Omental fat pad (tissue), 4 donors: ENCODE measurements around the gene TCF4. TPM values are rescaled to one million over a fixed set of nuclear protein-coding genes. Genes with fewer than 3 reads are reported as not detected.

ENCODE experiments used
- ATAC-seq: fragments of 150-250 bp; one replicate; pipeline ENCODE4 v1.9.1; 2016; ENCODE audit warnings: mild to moderate bottlenecking, moderate library complexity; ENCODE audit not compliant: low FRiP score
- DNase-seq: peaks from one replicate; pipeline ENCODE4 v3.0.0-alpha.2; 2019; ENCODE audit warnings: low spot score
- total RNA-seq, 4 donors: library from RNA; depleted of rRNA; stranded (reverse); fragments of >200 nt; gene quantifications; one replicate each; pipeline ENCODE4 v1.1.0, GENCODE V29; 2016
- TF ChIP-seq, protein P1 (sequence below), 3 donors: fragments of 450-650 bp; IDR thresholded peaks; one replicate each; pipeline ENCODE4 v1.5.1; 2016 to 2017; ENCODE audit warnings: antibody characterized with exemption in 3 of 3, mild to moderate bottlenecking in 3 of 3, moderate library complexity in 2 of 3

The TCF4 gene
- total RNA-seq, 4 donors from 2014 or later: 113 to 381 (median 141) TPM

DNA sequence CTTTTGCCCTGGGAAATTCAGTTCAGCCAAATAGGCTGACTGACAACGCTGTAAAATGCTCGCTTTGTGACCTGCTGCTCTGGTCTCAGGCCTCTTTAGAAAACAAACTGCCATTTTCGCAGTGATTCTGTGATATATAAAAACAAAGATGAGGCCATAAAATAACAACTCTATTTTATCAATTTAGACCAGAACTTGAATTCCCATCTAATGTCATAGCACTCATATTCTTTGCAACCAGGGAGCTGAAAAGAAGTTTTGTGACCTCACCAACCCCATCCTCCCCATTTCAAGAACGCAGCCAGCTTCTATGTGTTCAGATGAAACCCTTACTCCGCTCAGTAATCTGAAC lies 40.3 kb downstream of the TCF4 start:
- ATAC-seq (no peak), DNase-seq (no peak)
- TF ChIP-seq, protein P1, sequence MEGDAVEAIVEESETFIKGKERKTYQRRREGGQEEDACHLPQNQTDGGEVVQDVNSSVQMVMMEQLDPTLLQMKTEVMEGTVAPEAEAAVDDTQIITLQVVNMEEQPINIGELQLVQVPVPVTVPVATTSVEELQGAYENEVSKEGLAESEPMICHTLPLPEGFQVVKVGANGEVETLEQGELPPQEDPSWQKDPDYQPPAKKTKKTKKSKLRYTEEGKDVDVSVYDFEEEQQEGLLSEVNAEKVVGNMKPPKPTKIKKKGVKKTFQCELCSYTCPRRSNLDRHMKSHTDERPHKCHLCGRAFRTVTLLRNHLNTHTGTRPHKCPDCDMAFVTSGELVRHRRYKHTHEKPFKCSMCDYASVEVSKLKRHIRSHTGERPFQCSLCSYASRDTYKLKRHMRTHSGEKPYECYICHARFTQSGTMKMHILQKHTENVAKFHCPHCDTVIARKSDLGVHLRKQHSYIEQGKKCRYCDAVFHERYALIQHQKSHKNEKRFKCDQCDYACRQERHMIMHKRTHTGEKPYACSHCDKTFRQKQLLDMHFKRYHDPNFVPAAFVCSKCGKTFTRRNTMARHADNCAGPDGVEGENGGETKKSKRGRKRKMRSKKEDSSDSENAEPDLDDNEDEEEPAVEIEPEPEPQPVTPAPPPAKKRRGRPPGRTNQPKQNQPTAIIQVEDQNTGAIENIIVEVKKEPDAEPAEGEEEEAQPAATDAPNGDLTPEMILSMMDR (IDR thresholded peaks at IDR 0.05): no peak

DNA sequence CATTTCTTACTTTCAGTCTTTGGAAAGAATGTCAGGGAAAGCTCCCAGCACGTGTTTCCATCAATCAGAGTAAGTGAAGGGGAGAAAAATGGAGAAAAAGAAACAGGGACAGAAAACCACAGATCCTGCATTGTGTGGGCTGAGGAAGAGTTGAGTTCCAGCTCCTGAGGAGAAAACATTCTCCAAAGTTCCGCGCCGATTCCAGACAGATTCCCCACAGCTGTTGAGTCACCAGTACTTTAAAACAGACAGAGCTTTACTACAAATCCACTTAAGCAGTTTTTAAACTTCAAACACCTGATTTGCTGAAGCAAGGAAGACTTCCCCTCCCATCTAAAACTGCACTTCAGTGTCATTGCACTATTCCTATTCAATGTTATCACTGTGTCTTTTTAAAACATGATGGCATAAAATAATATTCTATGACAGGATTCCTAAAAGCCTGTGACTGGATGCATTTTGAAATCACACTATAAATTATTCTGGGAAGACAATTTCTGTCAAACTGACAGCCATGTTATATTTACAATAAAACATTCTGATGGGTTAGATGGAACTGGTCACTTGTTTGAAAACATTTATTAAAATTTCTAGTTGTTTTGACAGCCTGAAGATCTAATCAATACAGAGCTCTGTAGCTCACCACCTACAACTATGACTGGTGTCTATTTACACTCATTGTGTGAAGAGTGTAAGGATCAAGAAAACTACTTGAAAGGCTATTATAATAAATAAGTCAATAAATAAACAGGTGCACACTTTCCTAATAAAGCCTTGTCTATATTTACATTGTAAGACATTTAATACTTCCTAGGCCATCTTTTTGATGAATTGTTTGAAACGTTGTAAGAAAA lies 40.9 kb downstream of the TCF4 start:
- DNase-seq: no peak
- no peak for ATAC-seq

DNA sequence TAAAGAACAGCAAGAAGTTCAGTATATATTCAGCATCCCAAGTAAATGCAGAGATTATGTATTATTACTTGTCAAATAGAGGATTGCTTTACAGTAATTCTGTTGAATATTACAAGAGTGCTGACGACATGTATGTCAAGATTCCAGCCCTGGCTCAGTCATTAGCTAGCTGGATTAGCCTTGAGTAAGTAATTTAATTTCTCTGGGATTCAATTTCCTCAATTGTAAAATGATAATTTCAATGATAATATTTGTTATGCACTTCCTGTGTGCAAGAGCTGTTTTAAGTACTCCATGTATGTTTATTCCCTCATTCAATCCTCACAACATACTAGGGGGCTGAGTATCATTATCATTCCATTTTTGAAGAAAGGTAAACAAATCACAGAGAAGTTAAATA lies 44.0 kb downstream of the TCF4 start:
- TF ChIP-seq, protein P1 (IDR thresholded peaks at IDR 0.05): no peak
- no peak for ATAC-seq
- DNase-seq: no peak

More for the DNA sequence above, 40.9 kb downstream of the TCF4 start:
- TF ChIP-seq, protein P1 (IDR thresholded peaks at IDR 0.05): no peak

- no peak for ATAC-seq
- TF ChIP-seq, protein P1 (IDR thresholded peaks at IDR 0.05): no peak
Observed at GRCh38 chr18:55543130-55543704, 44.8 kb downstream of the TCF4 start.

DNA sequence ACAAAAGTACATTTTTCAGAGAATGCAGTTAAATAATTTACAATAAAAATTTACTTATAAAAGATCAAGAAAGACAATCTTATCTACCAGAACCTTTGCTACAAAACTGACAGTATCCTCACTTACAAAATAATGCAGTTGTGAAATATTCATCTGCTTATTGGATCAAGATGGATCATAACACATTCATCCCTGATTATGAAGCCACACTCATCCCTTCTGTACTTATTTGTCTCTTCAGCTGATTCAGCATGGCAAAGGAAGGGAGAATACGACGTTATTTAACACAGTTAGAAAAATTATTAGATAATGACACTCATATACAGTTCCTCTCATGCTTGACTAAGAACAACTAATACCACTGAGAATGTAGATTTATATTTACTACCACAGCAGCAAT lies 46.4 kb downstream of the TCF4 start:
- no peak for DNase-seq
- no peak for ATAC-seq
- TF ChIP-seq, protein P1 (IDR thresholded peaks at IDR 0.05): no peak

More at GRCh38 chr18:55543130-55543704, 44.8 kb downstream of the TCF4 start:
- DNase-seq: no peak

DNA sequence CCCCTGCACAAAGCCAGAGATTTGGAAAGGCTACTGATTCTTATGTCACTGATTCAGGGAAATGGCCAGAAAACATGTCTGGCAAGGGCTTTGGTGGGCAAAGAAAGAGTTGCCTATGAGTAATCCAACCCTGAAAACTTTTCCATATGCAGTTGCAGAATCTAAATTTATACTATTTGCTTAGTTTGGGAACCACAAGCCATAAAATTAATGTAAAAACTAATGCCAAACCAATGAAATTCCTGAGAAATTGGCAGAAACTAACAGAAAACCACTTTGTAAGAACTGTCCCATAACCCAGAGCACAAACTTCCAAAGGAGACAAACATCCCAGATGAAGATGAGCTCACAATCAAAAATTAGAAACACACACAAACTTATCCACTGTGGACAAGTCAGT lies 48.8 kb downstream of the TCF4 start:
- ATAC-seq: no peak

More for the DNA sequence above, 48.8 kb downstream of the TCF4 start:
- DNase-seq: no peak
- TF ChIP-seq, protein P1 (IDR thresholded peaks at IDR 0.05): no peak
